Activated naive CD8-positive, alpha-beta T cell treated with anti-CD3 and anti-CD28 coated beads, Interleukin-2, amount 10 ng/mL, durations not matched to agents 7 days and 5 days (primary cell): Measurements from ENCODE around the gene HSPG2. TPM values are rescaled to one million over a fixed set of nuclear protein-coding genes. Genes with fewer than 3 reads are reported as not detected.
A peak's percentile ranks its signal among the peaks of the same experiment; 100 is the strongest.
"Not testable (repeated sequence)": the region's sequence is repeated elsewhere in the genome, so short reads cannot be mapped to it uniquely, and the experiment has no call there.

Experiments
- ATAC-seq: fragments of 150-1000 bp; cut with Tn5 transposase; one replicate; pipeline ENCODE4 v1.10.0; 2021; ENCODE audit warnings: low read depth, moderate library complexity
- POLR2A ChIA-PET: fragments of 350-600 bp; sonication (Branson Sonifier 250); formaldehyde crosslinking; loops from one replicate; lab custom pipeline; 2021; ENCODE audit warnings: antibody characterized with exemption; lab: Charles Lee
- DNase-seq: peaks from one replicate; pipeline ENCODE4 v3.0.0; 2021
- H3K27ac Mint-ChIP-seq: one replicate; pipeline ENCODE4 v1.8.0; 2022; ENCODE audit warnings: mild to moderate bottlenecking, mixed read lengths
- H3K27me3 Mint-ChIP-seq: one replicate; pipeline ENCODE4 v1.8.0; 2022; ENCODE audit warnings: mild to moderate bottlenecking, moderate library complexity, mixed read lengths
- H3K36me3 Mint-ChIP-seq: one replicate; pipeline ENCODE4 v1.8.0; 2021; ENCODE audit warnings: mild to moderate bottlenecking, mixed read lengths
- H3K4me1 Mint-ChIP-seq: one replicate; pipeline ENCODE4 v1.8.0; 2021; ENCODE audit warnings: mixed read lengths
- H3K4me3 Mint-ChIP-seq: one replicate; pipeline ENCODE4 v1.8.0; 2022; ENCODE audit warnings: mild to moderate bottlenecking, moderate library complexity, mixed read lengths
- H3K9me3 Mint-ChIP-seq: one replicate; pipeline ENCODE4 v1.8.0; 2021; ENCODE audit warnings: mixed read lengths
- total RNA-seq, 2 experiments: library from RNA; stranded (reverse); gene quantifications; one replicate each; pipeline ENCODE4 v1.2.3, GENCODE V29; 2021

HSPG2 gene
- total RNA-seq, 2 experiments from 2014 or later = 6.7 to 9.5 TPM

DNA sequence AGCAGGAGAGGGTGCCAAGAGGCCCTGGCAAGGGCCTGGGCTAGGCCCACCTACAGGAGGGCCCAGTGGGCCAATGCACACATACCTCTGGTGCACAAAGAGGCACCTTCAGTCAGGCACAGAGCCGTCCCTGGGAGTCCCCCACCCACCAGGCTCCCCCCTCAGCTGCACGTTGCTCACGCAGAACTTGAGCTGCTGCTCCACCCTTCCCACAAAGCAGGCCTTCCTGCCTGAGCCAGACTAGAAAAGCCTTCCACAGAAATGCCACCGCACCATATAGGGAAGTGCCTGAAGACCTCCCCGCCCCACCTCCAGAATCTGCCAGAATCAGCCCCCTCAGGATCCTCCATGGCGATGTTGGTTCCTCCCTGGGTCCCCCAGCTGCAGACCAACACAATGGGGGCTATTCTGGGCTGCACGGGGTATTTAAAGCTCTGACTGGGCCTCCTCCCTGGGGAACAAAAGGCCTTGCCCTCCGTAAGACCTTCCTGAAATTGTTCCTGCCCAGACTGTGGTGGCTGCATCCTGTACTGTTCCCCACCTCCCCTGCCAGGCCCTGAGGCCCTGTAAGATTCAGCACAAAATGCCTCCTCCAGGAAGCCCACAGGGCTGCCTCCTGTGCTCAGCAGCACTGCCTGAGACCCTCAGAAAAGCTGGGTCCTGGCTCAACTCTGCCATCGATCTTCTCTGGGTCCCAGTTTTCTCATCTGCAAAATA is 27.2 kb downstream of the HSPG2 start:
- POLR2A ChIA-PET = interaction anchor here (0.7 to 1.1 kb wide), 3 partner anchors 15 to 128 kb away, joined by 3 read pairs; no protein-coding TSS in a partner anchor
- peaks cover 20% of the 10 kb centered on the region for H3K4me1 Mint-ChIP-seq

GRCh38 chr1:21909286-21909759 is 27.8 kb downstream of the HSPG2 start:
- H3K27ac Mint-ChIP-seq = peak overlapping the region; percentile 59
- peak overlapping the region; percentile 45 for H3K4me3 Mint-ChIP-seq

More for the DNA sequence above, 27.2 kb downstream of the HSPG2 start:
- Mint-ChIP-seq H3K27ac (peak overlapping the region; percentile 59), H3K4me3 (peak overlapping the region; percentile 45), H3K27me3 (no peaks in the 10 kb centered on the region), H3K36me3 (no peaks in the 10 kb centered on the region), H3K9me3 (no peaks in the 10 kb centered on the region)
- peak; percentile 45 for DNase-seq
- peak; percentile 37 for ATAC-seq

GRCh38 chr1:21907737-21908534 is 29.2 kb downstream of the HSPG2 start:
- peaks cover 19% of the 10 kb centered on the region for H3K4me1 Mint-ChIP-seq
- H3K4me3 Mint-ChIP-seq, H3K9me3 Mint-ChIP-seq, DNase-seq, H3K27me3 Mint-ChIP-seq, H3K36me3 Mint-ChIP-seq, POLR2A ChIA-PET, ATAC-seq, H3K27ac Mint-ChIP-seq: not testable (repeated sequence)

More at GRCh38 chr1:21909286-21909759, 27.8 kb downstream of the HSPG2 start:
- Mint-ChIP-seq H3K36me3 (no peaks in the 10 kb centered on the region), H3K4me1 (peaks cover 20% of the 10 kb centered on the region), H3K9me3 (no peaks in the 10 kb centered on the region), H3K27me3 (no peaks in the 10 kb centered on the region)
- POLR2A ChIA-PET = interaction anchor here (0.7 to 1.1 kb wide), 3 partner anchors 15 to 127 kb away, joined by 3 read pairs; no protein-coding TSS in a partner anchor
- no peak for DNase-seq
- no peak for ATAC-seq

GRCh38 chr1:21907079-21907418 is 30.1 kb downstream of the HSPG2 start:
- H3K27me3 Mint-ChIP-seq = peaks cover 2% of the 10 kb centered on the region
- no peaks in the 10 kb centered on the region for H3K36me3 Mint-ChIP-seq
- H3K4me1 Mint-ChIP-seq = peaks cover 19% of the 10 kb centered on the region
- no peak overlapping the region for H3K4me3 Mint-ChIP-seq
- no peak for ATAC-seq
- no peak overlapping the region for H3K27ac Mint-ChIP-seq
- POLR2A ChIA-PET = no interaction called here
- no peak for DNase-seq
- no peaks in the 10 kb centered on the region for H3K9me3 Mint-ChIP-seq

- peaks cover 3% of the 10 kb centered on the region for H3K27me3 Mint-ChIP-seq
- no peaks in the 10 kb centered on the region for H3K36me3 Mint-ChIP-seq
- no peak overlapping the region for H3K27ac Mint-ChIP-seq
- H3K9me3 Mint-ChIP-seq = no peaks in the 10 kb centered on the region
- no peak for DNase-seq
- H3K4me1 Mint-ChIP-seq = peaks cover 21% of the 10 kb centered on the region
- no peak overlapping the region for H3K4me3 Mint-ChIP-seq
- ATAC-seq = no peak
- POLR2A ChIA-PET = no interaction called here
Measured at GRCh38 chr1:21906173-21907078, 30.7 kb downstream of the HSPG2 start.

DNA sequence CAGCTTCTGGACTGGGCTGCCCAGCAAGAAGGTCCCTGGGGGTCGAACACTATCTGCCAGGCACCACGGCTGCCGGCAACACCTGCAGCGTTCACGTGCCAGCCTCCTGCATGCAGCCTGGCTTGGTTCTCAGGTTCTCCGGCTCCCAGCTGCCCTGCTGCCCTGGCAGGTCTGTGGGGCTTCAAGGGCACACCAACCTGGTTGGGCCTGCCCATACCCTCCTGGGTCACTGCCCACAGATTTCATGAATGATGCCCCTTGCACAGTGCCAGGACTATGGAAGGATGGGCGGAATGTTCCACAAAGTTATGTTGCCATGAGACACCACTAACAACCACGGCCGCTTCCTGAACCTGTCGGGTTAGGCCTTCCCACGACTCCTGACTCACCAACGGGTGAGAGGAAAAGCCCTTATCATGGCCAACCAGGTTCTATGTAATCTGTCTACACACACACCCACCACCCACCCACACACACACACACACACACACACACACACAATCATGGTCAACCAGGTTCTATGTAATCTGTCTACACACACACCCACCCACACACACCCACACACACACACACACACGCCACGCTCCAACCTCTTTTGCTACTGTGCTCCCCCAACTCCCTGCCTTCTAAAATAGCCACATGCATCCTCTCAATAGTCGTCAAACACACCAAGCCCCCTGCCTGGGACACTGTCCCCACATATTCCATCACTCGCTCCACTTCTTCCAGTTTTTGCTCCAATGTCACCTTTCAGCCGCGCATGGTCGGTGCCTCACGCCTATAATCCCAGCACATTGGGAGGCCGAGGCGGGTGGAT is 32.2 kb downstream of the HSPG2 start:
- ATAC-seq (peak; percentile 27), DNase-seq (no peak)
- no peaks in the 10 kb centered on the region for H3K9me3 Mint-ChIP-seq
- H3K36me3 Mint-ChIP-seq = no peaks in the 10 kb centered on the region
- H3K4me1 Mint-ChIP-seq = peaks cover 15% of the 10 kb centered on the region
- peaks cover 3% of the 10 kb centered on the region for H3K27me3 Mint-ChIP-seq
- H3K4me3 Mint-ChIP-seq = no peak overlapping the region
- POLR2A ChIA-PET = no interaction called here
- peak overlapping the region; percentile 54 for H3K27ac Mint-ChIP-seq

DNA sequence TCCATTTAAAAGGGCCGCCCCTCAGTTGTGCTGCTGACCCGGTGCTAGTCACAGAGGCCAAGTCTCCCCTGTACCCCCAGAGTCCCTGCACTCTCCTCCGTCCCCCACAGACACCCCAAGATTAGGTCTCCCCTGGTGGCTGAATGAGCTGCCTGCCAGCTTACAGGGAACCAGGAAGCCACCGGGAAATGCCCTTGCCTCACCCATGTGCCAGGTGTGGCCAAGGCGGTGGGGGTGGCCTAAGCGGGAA is 32.7 kb downstream of the HSPG2 start:
- DNase-seq = no peak

DNA sequence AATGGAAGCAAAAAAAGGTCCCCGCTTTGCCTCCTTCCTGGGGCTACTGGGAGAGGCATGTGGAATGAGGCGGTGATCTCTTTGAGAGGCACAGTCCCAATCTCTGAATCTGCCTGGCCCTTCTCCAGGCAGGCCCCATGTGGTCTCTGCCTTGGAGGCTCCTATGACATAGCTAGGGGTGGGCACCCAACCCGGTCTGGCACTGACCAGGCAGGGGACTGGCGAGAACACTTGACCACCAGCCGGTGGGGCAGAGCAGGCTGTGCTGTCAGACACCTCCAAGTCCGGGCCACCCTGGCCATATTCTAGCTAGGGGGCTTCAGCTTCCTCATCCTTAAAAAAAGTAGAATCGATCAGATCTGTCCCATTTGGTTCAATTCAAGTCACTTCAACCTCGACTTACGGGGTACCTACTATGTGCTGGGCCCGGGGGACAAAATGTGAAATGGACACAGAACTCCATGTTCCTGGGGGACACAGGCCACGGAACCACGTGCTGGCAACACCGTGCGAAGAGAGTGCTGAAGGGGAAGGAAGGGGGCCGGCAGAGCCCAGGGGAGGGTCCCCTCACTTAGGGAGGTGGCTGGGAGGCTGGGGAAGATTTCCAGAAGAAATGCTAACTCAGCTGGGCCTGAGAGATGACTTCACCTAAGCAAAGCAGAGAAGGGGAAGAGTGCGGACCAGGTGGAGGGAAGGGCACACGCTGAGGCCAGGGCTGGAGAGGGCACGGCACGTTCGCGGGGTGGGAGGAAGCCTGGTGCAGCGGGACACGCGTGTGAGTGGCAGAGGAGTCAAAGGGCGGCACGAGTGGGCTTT is 33.3 kb downstream of the HSPG2 start:
- Mint-ChIP-seq H3K36me3 (no peaks in the 10 kb centered on the region), H3K27ac (no peak overlapping the region), H3K9me3 (no peaks in the 10 kb centered on the region), H3K4me1 (peaks cover 10% of the 10 kb centered on the region), H3K4me3 (no peak overlapping the region), H3K27me3 (peaks cover 3% of the 10 kb centered on the region)
- no peak for DNase-seq
- ATAC-seq = no peak
- POLR2A ChIA-PET = no interaction called here

More for the DNA sequence above, 32.7 kb downstream of the HSPG2 start:
- H3K36me3 Mint-ChIP-seq = no peaks in the 10 kb centered on the region
- no peak overlapping the region for H3K27ac Mint-ChIP-seq
- no peaks in the 10 kb centered on the region for H3K9me3 Mint-ChIP-seq
- peaks cover 3% of the 10 kb centered on the region for H3K27me3 Mint-ChIP-seq
- H3K4me1 Mint-ChIP-seq = peaks cover 10% of the 10 kb centered on the region
- ATAC-seq = no peak
- POLR2A ChIA-PET = no interaction called here
- no peak overlapping the region for H3K4me3 Mint-ChIP-seq

DNA sequence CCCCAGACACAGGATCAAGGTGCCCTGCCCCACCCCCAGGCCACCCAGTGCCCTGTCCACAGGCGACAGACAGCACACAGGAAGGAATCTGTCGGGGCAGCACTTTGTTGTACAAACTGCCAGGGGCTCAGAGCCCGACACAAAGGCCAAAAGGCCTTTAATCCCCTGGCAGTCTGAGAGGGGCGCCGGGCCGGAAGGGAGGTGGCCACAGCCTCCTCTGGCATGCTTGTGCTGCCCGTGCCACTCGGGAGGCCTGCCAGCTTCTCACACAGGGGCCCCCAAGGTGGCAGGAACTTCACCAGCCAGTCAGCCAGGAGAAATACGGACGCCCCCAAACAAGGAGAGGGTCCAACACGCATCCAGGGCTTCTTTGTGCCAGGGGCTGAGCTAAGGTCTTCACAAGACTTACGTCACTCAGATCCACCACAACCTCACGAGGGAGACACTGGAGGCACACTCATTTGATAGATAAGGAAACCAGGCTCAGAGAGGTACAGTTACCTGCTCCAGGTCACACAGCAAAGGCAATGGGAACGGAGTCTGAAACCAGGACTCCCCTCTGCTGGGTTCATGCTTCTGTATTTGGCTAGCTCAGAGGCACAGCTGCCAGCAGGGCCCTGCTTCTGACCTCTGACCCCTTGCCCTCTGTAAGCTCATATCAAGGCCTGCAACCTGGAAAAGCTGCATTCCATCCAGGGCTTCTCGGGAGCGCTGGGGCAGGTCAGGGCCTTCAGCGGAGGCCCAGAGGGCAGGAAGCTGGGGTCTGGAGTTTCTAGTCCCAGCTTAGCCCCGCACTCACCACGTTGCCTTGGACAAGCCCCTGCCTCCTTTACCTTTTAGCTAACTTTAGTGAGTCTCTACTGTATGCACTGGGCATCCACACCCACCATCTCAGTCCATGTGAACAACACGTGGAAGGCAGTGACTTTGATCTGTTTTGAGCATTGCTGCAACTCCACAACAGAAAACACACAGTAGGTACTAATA is 34.8 kb downstream of the HSPG2 start:
- Mint-ChIP-seq H3K9me3 (no peaks in the 10 kb centered on the region), H3K4me1 (peaks cover 10% of the 10 kb centered on the region), H3K27ac (no peak overlapping the region), H3K36me3 (no peaks in the 10 kb centered on the region), H3K4me3 (no peak overlapping the region), H3K27me3 (peaks cover 4% of the 10 kb centered on the region)
- ATAC-seq = no peak
- DNase-seq = no peak
- POLR2A ChIA-PET = no interaction called here

- H3K27me3 Mint-ChIP-seq = peaks cover 4% of the 10 kb centered on the region
- no peaks in the 10 kb centered on the region for H3K36me3 Mint-ChIP-seq
- H3K4me1 Mint-ChIP-seq = peaks cover 10% of the 10 kb centered on the region
- no peak overlapping the region for H3K4me3 Mint-ChIP-seq
- DNase-seq (no peak), ATAC-seq (no peak)
- H3K9me3 Mint-ChIP-seq = no peaks in the 10 kb centered on the region
- no peak overlapping the region for H3K27ac Mint-ChIP-seq
- POLR2A ChIA-PET = no interaction called here
Measured at GRCh38 chr1:21901473-21901847, 35.6 kb downstream of the HSPG2 start.

- Mint-ChIP-seq H3K4me3 (no peak overlapping the region), H3K27ac (no peak overlapping the region), H3K9me3 (no peaks in the 10 kb centered on the region), H3K4me1 (peaks cover 10% of the 10 kb centered on the region), H3K36me3 (no peaks in the 10 kb centered on the region), H3K27me3 (peaks cover 4% of the 10 kb centered on the region)
- POLR2A ChIA-PET = no interaction called here
- DNase-seq (no peak), ATAC-seq (no peak)
Measured at GRCh38 chr1:21900766-21901472, 36.2 kb downstream of the HSPG2 start.
